Neutrophil (primary cell): Measurements from ENCODE around the gene CKMT1B.
"Not testable (repeated sequence)": the region's sequence is repeated elsewhere in the genome, so short reads cannot be mapped to it uniquely, and the experiment has no call there.

ENCODE experiments used
- H3K27ac ChIP-seq: fragments of 200-600 bp; sonication (generic); 2 replicates; pipeline ENCODE4 v1.5.1; 2016; ENCODE audit warnings: mild to moderate bottlenecking, moderate library complexity
- H3K27me3 ChIP-seq: fragments of 200-600 bp; sonication (generic); 2 replicates; pipeline ENCODE4 v1.6.0; 2016; ENCODE audit warnings: mild to moderate bottlenecking
- H3K36me3 ChIP-seq: fragments of 200-600 bp; sonication (generic); 2 replicates; pipeline ENCODE4 v1.5.1; 2017
- H3K4me1 ChIP-seq, 2 experiments: fragments of 200-600 bp in 1 of 2; sonication (generic) in 1 of 2; 1 replicate in 1 of 2; 2 replicates in 1 of 2; pipeline versions ENCODE4 v1.5.1 to v1.6.1; 2013 to 2016; ENCODE audit warnings: low read depth in 1 of 2, low read length in 1 of 2, mild to moderate bottlenecking in 1 of 2, moderate library complexity in 1 of 2; ENCODE audit not compliant: control insufficient read depth in 1 of 2, insufficient read depth in 1 of 2
- H3K4me3 ChIP-seq, 2 experiments: fragments of 200-600 bp in 1 of 2; sonication (generic) in 1 of 2; 1 replicate in 1 of 2; 2 replicates in 1 of 2; pipeline ENCODE4 v1.5.1; 2013 to 2016; ENCODE audit warnings: low read depth in 1 of 2, low read length in 1 of 2, mild to moderate bottlenecking in 1 of 2, moderate library complexity in 1 of 2
- H3K9me3 ChIP-seq: fragments of 200-600 bp; sonication (generic); 2 replicates; pipeline ENCODE4 v1.5.1; 2016
- TF ChIP-seq, protein P1 (sequence below): fragments of 200-600 bp; sonication (generic); IDR thresholded peaks from 2 replicates; pipeline ENCODE4 v1.5.1; 2016; ENCODE audit warnings: antibody characterized with exemption

Gene CKMT1B

DNA sequence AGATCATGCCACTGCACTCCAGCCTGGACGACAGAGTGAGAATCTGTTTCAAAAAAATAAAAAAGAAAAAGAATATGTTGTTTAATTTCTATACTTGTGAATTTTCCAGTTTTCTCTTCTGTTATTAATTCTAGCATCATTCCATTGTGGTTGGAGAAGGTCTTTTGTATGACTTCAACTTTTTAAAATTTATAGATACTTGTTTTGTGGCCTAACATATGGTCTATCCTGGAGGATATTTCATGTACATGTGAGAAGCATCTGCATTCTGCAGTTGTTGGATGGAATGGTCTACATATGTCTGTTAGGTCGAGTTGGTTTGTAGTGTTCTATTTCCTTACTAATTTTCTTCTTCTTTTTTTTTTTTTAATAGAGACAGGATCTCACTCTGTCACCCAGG, 40.8 kb upstream of the CKMT1B start:
- Histone ChIP-seq H3K27me3 (no peaks in the 10 kb centered on the region), H3K27ac (no peak overlapping the region), H3K36me3 (peaks cover 4% of the 10 kb centered on the region), H3K4me1 (no peaks in the 10 kb centered on the region), H3K9me3 (no peaks in the 10 kb centered on the region), H3K4me3 (no peak overlapping the region)
- TF ChIP-seq, protein P1, sequence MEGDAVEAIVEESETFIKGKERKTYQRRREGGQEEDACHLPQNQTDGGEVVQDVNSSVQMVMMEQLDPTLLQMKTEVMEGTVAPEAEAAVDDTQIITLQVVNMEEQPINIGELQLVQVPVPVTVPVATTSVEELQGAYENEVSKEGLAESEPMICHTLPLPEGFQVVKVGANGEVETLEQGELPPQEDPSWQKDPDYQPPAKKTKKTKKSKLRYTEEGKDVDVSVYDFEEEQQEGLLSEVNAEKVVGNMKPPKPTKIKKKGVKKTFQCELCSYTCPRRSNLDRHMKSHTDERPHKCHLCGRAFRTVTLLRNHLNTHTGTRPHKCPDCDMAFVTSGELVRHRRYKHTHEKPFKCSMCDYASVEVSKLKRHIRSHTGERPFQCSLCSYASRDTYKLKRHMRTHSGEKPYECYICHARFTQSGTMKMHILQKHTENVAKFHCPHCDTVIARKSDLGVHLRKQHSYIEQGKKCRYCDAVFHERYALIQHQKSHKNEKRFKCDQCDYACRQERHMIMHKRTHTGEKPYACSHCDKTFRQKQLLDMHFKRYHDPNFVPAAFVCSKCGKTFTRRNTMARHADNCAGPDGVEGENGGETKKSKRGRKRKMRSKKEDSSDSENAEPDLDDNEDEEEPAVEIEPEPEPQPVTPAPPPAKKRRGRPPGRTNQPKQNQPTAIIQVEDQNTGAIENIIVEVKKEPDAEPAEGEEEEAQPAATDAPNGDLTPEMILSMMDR = no peak

GRCh38 chr15:43562753-43563152, 31.1 kb upstream of the CKMT1B start:
- not testable (repeated sequence) for H3K9me3 ChIP-seq, H3K27me3 ChIP-seq, H3K36me3 ChIP-seq, H3K4me3 ChIP-seq, H3K27ac ChIP-seq, H3K4me1 ChIP-seq

DNA sequence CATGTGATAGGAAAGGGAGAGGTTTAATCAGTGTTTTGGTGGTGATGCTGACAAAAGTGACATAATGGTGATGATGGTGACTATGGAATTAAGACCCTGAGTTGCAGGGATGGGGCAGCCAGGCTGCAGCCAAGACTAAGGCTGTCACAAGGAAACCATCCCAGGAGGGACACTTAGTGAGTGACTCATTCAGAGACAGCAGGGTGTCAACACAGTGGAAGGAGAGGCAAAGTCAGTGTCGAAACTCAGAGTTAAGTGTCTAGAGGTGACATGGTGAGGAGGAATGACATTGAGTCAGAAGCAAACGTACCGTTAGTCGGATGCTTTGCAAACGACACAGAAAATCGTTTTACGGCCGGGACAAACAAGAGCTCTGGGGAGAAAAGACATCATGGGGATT, 30.0 kb upstream of the CKMT1B start:
- H3K4me1 ChIP-seq, H3K9me3 ChIP-seq, H3K27ac ChIP-seq, H3K27me3 ChIP-seq, H3K4me3 ChIP-seq, H3K36me3 ChIP-seq: not testable (repeated sequence)

DNA sequence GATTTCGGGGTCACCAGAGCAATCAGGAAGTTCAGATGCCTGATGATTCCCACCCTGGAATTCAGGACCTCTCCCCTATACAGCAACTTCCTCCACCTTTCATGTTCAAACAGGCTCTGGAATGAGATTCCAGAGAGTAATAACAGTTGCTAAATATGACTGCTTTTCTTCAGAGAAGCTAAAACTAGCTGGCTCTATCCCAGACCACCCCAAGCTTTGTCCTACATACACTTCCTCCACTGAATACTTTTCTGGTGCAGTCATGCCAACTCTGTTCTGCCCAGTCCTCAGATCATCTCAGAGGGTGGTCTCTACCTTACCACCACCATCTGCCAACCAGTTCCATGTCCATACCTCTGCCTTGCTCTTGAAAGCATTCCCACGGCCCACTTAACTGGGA, 27.2 kb upstream of the CKMT1B start:
- not testable (repeated sequence) for H3K4me3 ChIP-seq, H3K9me3 ChIP-seq, H3K4me1 ChIP-seq, H3K36me3 ChIP-seq, H3K27ac ChIP-seq, H3K27me3 ChIP-seq

DNA sequence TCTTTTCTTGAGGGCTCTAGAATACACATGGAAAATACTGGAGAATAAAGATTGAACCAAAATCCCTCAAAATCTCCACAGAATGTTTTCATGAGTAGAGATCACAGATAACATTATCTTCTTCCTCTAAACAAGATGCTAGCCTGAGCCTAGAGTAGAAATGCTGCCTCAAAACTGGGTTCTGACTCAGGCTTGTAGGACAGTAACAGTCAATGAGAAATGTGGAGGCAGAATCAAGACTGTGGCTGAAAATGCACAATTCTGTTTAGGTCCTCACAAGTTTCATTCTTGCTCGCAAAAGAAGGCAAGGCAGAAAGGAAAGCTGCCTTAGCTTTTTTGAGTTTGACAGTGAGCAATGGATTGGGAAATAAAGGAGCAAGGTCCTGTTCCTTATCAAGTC, 19.2 kb upstream of the CKMT1B start:
- not testable (repeated sequence) for H3K36me3 ChIP-seq, H3K9me3 ChIP-seq, H3K27ac ChIP-seq, H3K27me3 ChIP-seq, H3K4me1 ChIP-seq, H3K4me3 ChIP-seq

GRCh38 chr15:43589778-43590466, 3.9 kb upstream of the CKMT1B start, which contains the start of gene PPIP5K1:
PPIP5K1 (minus strand) TSS chr15:43590208; CDS start chr15:43584504, 5,704 bp downstream.
- H3K9me3 ChIP-seq, H3K27me3 ChIP-seq, H3K27ac ChIP-seq, H3K4me3 ChIP-seq, H3K4me1 ChIP-seq, H3K36me3 ChIP-seq: not testable (repeated sequence)

- not testable (repeated sequence) for H3K4me1 ChIP-seq, H3K36me3 ChIP-seq, H3K27ac ChIP-seq, H3K4me3 ChIP-seq, H3K9me3 ChIP-seq
- H3K27me3 ChIP-seq = peaks cover 12% of the 10 kb centered on the region
These were observed 986 bp upstream of the CKMT1B start for GRCh38 chr15:43592841-43593240.

DNA sequence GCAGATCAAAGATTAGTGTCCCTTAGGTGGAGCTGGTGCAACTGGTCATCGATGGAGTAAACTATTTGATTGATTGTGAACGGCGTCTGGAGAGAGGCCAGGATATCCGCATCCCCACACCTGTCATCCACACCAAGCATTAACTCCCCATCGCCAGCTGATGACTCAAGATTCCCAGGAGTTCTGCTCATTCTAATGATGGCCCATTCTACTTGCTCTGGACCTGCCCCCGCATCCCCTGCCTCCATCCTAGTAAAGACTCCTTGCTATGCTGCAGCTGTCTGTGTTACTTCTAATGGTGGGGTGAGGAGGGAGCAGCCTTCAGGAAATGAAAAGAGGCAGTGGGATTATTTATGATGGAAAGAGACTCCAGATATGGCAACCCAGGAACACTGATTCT, 5.3 kb downstream of the CKMT1B start:
- H3K9me3 ChIP-seq, H3K4me1 ChIP-seq, H3K27ac ChIP-seq, H3K4me3 ChIP-seq, H3K36me3 ChIP-seq: not testable (repeated sequence)
- peaks cover 26% of the 10 kb centered on the region for H3K27me3 ChIP-seq

DNA sequence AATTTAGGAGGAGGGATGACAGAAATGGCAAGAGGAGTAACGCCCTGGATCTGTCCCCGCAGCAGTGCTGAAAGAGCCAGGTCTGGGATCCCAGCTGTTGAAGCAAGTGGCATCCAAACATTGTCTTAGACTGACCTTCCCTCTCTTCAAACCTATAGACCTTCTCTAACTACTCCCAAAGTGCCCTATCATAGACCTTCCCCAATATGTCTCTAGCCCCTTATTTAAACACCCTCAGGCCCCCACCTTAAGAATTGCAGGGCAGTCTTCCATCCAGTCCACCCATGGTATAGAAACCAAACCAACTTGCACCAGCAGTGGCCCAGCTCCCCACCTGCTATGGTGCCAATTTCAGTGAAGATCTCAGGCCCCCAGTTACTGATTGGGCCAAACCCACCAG, 6.4 kb downstream of the CKMT1B start:
- not testable (repeated sequence) for H3K4me1 ChIP-seq, H3K36me3 ChIP-seq, H3K9me3 ChIP-seq, H3K27ac ChIP-seq, H3K4me3 ChIP-seq
- peaks cover 26% of the 10 kb centered on the region for H3K27me3 ChIP-seq

- H3K27me3 ChIP-seq = peaks cover 20% of the 10 kb centered on the region
- H3K9me3 ChIP-seq, H3K36me3 ChIP-seq, H3K4me3 ChIP-seq, H3K27ac ChIP-seq, H3K4me1 ChIP-seq: not testable (repeated sequence)
These were observed 8.4 kb downstream of the CKMT1B start for GRCh38 chr15:43602233-43602632.

DNA sequence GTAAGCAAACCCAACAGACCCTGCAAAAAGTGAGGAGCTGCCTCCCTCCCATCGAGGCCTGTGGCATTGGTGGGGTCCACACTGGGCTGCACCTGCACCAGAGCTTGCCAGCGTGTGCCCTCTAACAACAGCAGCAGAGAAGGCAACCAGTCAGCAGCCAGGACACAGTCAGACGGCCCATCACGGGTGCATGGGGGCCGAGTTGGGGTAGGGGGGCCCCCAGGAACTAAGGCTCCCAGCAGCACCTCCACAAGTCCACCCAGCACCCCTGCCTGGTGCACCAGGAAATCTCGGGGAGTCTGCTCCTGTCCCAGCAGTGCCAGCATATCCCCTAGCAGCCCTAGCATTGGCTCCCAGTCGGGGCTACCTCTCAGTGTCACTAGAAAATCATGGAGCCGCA, 23.9 kb downstream of the CKMT1B start:
- H3K4me3 ChIP-seq, H3K36me3 ChIP-seq, H3K4me1 ChIP-seq, H3K9me3 ChIP-seq, H3K27ac ChIP-seq: not testable (repeated sequence)
- peaks cover 16% of the 10 kb centered on the region for H3K27me3 ChIP-seq

DNA sequence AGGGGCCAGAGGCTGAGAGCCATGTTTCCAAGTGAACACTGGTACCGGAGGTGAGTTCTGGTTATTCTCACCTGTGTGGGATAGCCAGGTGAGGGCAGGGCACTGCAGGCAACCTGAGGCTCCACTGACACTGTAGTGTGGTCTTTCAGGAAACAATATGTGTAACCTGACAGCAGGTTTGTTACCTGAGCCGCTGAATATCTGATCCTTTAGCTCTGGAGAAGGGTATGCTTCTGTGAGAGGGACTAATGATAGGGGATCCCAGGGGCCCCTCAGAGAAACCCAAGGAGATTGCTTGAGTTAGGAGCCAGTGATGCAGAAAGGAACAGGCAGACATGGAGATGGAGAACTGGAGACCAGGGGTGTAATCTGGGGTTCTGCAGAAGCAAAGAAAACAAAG, 24.9 kb downstream of the CKMT1B start, which contains the start of gene STRC:
Gene STRC, minus strand, starts transcription at position 101 of the 400 bp plus-strand sequence. Its CDS starts 78 bp downstream, at position 23.
- H3K27ac ChIP-seq, H3K36me3 ChIP-seq, H3K4me1 ChIP-seq, H3K9me3 ChIP-seq, H3K4me3 ChIP-seq: not testable (repeated sequence)
- peaks cover 16% of the 10 kb centered on the region for H3K27me3 ChIP-seq

GRCh38 chr15:43622068-43622799, 28.4 kb downstream of the CKMT1B start:
- H3K27me3 ChIP-seq = peaks cover 16% of the 10 kb centered on the region
- not testable (repeated sequence) for H3K4me1 ChIP-seq, H3K4me3 ChIP-seq, H3K9me3 ChIP-seq, H3K36me3 ChIP-seq, H3K27ac ChIP-seq
